PC-3 (cell line): ENCODE data around the gene PGAP6. TPM values are rescaled to one million over a fixed set of nuclear protein-coding genes. Genes with fewer than 3 reads are reported as not detected.

Experiments used
- ATAC-seq: fragments of 200-7000 bp; cut with Tn5 transposase; 2 replicates; pipeline ENCODE4 v1.9.1; 2020; ENCODE audit warnings: mild to moderate bottlenecking, moderate library complexity
- BruUV-seq: library from RNA; stranded (reverse); fragments of 400-500 nt; replicated peaks from 2 replicates; lab custom pipeline; 2021; lab: Mats Ljungman, UMichigan
- CTCF ChIA-PET: fragments of 300-600 bp; sonication (Branson Sonifier 250); formaldehyde crosslinking; loops from one replicate; lab custom pipeline; 2022; ENCODE audit warnings: antibody characterized with exemption; lab: Charles Lee
- POLR2A ChIA-PET: fragments of 300-600 bp; sonication (Branson Sonifier 250); formaldehyde crosslinking; loops from one replicate; lab custom pipeline; 2022; ENCODE audit warnings: antibody characterized with exemption; ENCODE audit not compliant: unreplicated experiment; lab: Charles Lee
- DNase-seq: peaks from one replicate; pipeline ENCODE4 v3.0.0-alpha.2; 2015
- H2AFZ ChIP-seq: fragments of 300-600 bp; sonication (generic); 2 replicates; pipeline ENCODE4 v1.6.0; 2016; ENCODE audit warnings: antibody characterized with exemption, low read length
- H3F3A ChIP-seq: fragments of 300-600 bp; sonication (generic); one replicate; pipeline ENCODE4 v1.6.0; 2017; ENCODE audit warnings: antibody characterized with exemption, low read length, control low read depth, mild to moderate bottlenecking; ENCODE audit not compliant: unreplicated experiment
- H3K27ac ChIP-seq: fragments of 300-600 bp; sonication (generic); 2 replicates; pipeline ENCODE4 v1.5.1; 2016; ENCODE audit warnings: mild to moderate bottlenecking, low read length
- H3K27me3 ChIP-seq: fragments of 300-600 bp; sonication (generic); 2 replicates; pipeline ENCODE4 v1.6.1; 2016; ENCODE audit warnings: low read length, mixed read lengths
- H3K36me3 ChIP-seq: fragments of 300-600 bp; sonication (generic); 2 replicates; pipeline ENCODE4 v1.6.1; 2016; ENCODE audit warnings: low read depth, mixed run types, low read length, mixed read lengths
- H3K4me1 ChIP-seq: fragments of 300-600 bp; sonication (generic); 2 replicates; pipeline ENCODE4 v1.5.1; 2016; ENCODE audit warnings: low read length; ENCODE audit not compliant: insufficient read depth
- H3K4me2 ChIP-seq: fragments of 300-600 bp; sonication (generic); 2 replicates; pipeline ENCODE4 v1.6.0; 2016; ENCODE audit warnings: low read length
- H3K4me3 ChIP-seq: fragments of 300-600 bp; sonication (generic); 2 replicates; pipeline ENCODE4 v1.5.1; 2016; ENCODE audit warnings: mild to moderate bottlenecking, low read length, mixed read lengths
- H3K79me2 ChIP-seq: fragments of 300-600 bp; sonication (generic); 2 replicates; pipeline ENCODE4 v1.6.1; 2017; ENCODE audit warnings: low read length, mixed read lengths
- H3K9ac ChIP-seq: fragments of 300-600 bp; sonication (generic); 2 replicates; pipeline ENCODE4 v1.6.0; 2016; ENCODE audit warnings: mild to moderate bottlenecking, low read length
- H3K9me2 ChIP-seq: fragments of 300-600 bp; sonication (generic); replicated peaks from 2 replicates; pipeline ENCODE4 v1.6.1; 2016; ENCODE audit warnings: mixed run types, low read length, mixed read lengths
- H3K9me3 ChIP-seq: fragments of 300-600 bp; sonication (generic); 2 replicates; pipeline ENCODE4 v1.6.1; 2016; ENCODE audit warnings: low read length, mixed read lengths
- H4K20me1 ChIP-seq: fragments of 300-600 bp; sonication (generic); 2 replicates; pipeline ENCODE4 v1.6.1; 2016; ENCODE audit warnings: low read length, mixed read lengths
- CTCF ChIP-seq: fragments of 300-600 bp; sonication (generic); conservative IDR thresholded peaks from 2 replicates; pipeline ENCODE4 v1.5.1; 2017; ENCODE audit warnings: antibody characterized with exemption, low read depth, mild to moderate bottlenecking, low read length
- EZH2 ChIP-seq: fragments of 300-600 bp; sonication (generic); IDR thresholded peaks from one replicate; pipeline ENCODE4 v1.6.1; 2017; ENCODE audit warnings: antibody characterized with exemption, mild to moderate bottlenecking, low read length; ENCODE audit not compliant: unreplicated experiment
- EZH2phosphoT487 ChIP-seq: fragments of 300-600 bp; sonication (generic); IDR thresholded peaks from 2 replicates; pipeline ENCODE4 v1.6.1; 2018; ENCODE audit warnings: mild to moderate bottlenecking, antibody characterized with exemption, low read length, borderline replicate concordance
- intact Hi-C: fragments of 100-400 bp; cut with micrococcal nuclease; formaldehyde crosslinking; loops from 2 replicates; pipeline ENCODE4 v1.9.0; 2023
- total RNA-seq: library from RNA; depleted of rRNA; stranded (reverse); fragments of >200 nt; gene quantifications from 2 replicates; pipeline ENCODE4 v1.2.3, GENCODE V29; 2014

PGAP6 gene
- total RNA-seq, 1 experiment from 2014 or later = 40.8 TPM

DNA sequence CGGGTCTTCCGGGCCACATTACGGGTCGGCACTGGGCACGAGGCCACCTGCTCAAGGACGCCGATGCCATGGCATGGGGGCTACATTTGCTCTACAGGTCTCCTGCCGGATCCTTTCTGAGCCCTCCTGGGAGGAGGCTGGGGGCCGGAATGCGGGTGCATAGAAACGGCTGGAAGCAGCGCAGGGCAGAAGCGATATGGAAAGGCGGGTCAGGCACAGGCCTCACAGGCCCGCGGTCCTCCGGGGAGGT is 57.7 kb downstream of the PGAP6 start:
- ChIA-PET CTCF (no interaction called here), POLR2A (no interaction called here)
- H3K9ac ChIP-seq = no peak overlapping the region
- ATAC-seq (no peak), DNase-seq (no peak)
- no peaks in the 10 kb centered on the region for H3K36me3 ChIP-seq
- H3K4me1 ChIP-seq = peaks cover 18% of the 10 kb centered on the region
- no TSS peak for BruUV-seq
- no peak overlapping the region for H3K4me2 ChIP-seq
- no peaks in the 10 kb centered on the region; the same call in 1 of the 2 replicates for H4K20me1 ChIP-seq
- no peaks in the 10 kb centered on the region for H3K9me3 ChIP-seq
- peaks cover 35% of the 10 kb centered on the region for H3K79me2 ChIP-seq
- H3K27ac ChIP-seq = no peak overlapping the region
- no peak for TF ChIP-seq CTCF
- no peak for TF ChIP-seq EZH2phosphoT487
- no peak for TF ChIP-seq EZH2
- intact Hi-C loops = no loop called here
- H3K27me3 ChIP-seq = no peaks in the 10 kb centered on the region
- no peak overlapping the region for H3K4me3 ChIP-seq
- no peaks in the 10 kb centered on the region for H3K9me2 ChIP-seq
- H2AFZ ChIP-seq = no peak overlapping the region
- no peaks in the 10 kb centered on the region for H3F3A ChIP-seq

GRCh38 chr16:322476-323143 is 59.2 kb downstream of the PGAP6 start:
- TF ChIP-seq CTCF (no peak), EZH2 (no peak), EZH2phosphoT487 (no peak)
- no peak overlapping the region for H3K9ac ChIP-seq
- no peaks in the 10 kb centered on the region for H3K36me3 ChIP-seq
- ChIA-PET POLR2A (no interaction called here), CTCF (no interaction called here)
- no peaks in the 10 kb centered on the region for H3K27me3 ChIP-seq
- no peak overlapping the region for H3K4me3 ChIP-seq
- no peak overlapping the region for H3K27ac ChIP-seq
- no peaks in the 10 kb centered on the region for H3K9me2 ChIP-seq
- H3K4me1 ChIP-seq = peaks cover 8% of the 10 kb centered on the region
- H3F3A ChIP-seq = no peaks in the 10 kb centered on the region
- no TSS peak for BruUV-seq
- H3K4me2 ChIP-seq = no peak overlapping the region
- no peak for ATAC-seq
- no peaks in the 10 kb centered on the region; the same call in 1 of the 2 replicates for H4K20me1 ChIP-seq
- intact Hi-C loops = no loop called here
- no peak for DNase-seq
- no peaks in the 10 kb centered on the region for H3K9me3 ChIP-seq
- H3K79me2 ChIP-seq = peaks cover 30% of the 10 kb centered on the region
- no peak overlapping the region for H2AFZ ChIP-seq

GRCh38 chr16:321532-321931 is 60.2 kb downstream of the PGAP6 start:
- no peak overlapping the region for H3K4me2 ChIP-seq
- no peaks in the 10 kb centered on the region for H3K9me2 ChIP-seq
- no peak overlapping the region for H2AFZ ChIP-seq
- no peaks in the 10 kb centered on the region for H3K36me3 ChIP-seq
- ATAC-seq (no peak), DNase-seq (no peak)
- ChIA-PET CTCF (no interaction called here), POLR2A (no interaction called here)
- H3K4me1 ChIP-seq = no peaks in the 10 kb centered on the region
- no peak overlapping the region for H3K4me3 ChIP-seq
- no peaks in the 10 kb centered on the region; the same call in 1 of the 2 replicates for H4K20me1 ChIP-seq
- H3K79me2 ChIP-seq = peaks cover 35% of the 10 kb centered on the region
- H3K9ac ChIP-seq = no peak overlapping the region
- no peaks in the 10 kb centered on the region for H3K9me3 ChIP-seq
- intact Hi-C loops = no loop called here
- H3K27me3 ChIP-seq = no peaks in the 10 kb centered on the region
- no peak overlapping the region for H3K27ac ChIP-seq
- H3F3A ChIP-seq = no peaks in the 10 kb centered on the region
- no TSS peak for BruUV-seq
- TF ChIP-seq CTCF (no peak), EZH2phosphoT487 (no peak)
